Bone marrow (tissue), 2 donors: ENCODE data around the gene PPP1R15B.

ENCODE experiments used
- DNase-seq, 2 donors: peaks; one replicate each; lab custom pipeline; 2025; lab: John Stamatoyannopoulos, UW

PPP1R15B gene

GRCh38 chr1:204420039-204421004 is 8.7 kb upstream of the PPP1R15B start:
- no peak for DNase-seq

GRCh38 chr1:204419064-204419403 is 7.4 kb upstream of the PPP1R15B start:
- no peak for DNase-seq

- no peak for DNase-seq
These were observed 6.8 kb upstream of the PPP1R15B start for GRCh38 chr1:204418174-204419063.

GRCh38 chr1:204417074-204417997 is 5.7 kb upstream of the PPP1R15B start:
- DNase-seq = peak; percentile 14 to 82

GRCh38 chr1:204416589-204417073 is 5.0 kb upstream of the PPP1R15B start:
- DNase-seq = no peak

GRCh38 chr1:204415351-204415750 is 3.7 kb upstream of the PPP1R15B start:
- DNase-seq = no peak

- DNase-seq = no peak
These were observed 2.4 kb upstream of the PPP1R15B start for GRCh38 chr1:204414016-204414415.

GRCh38 chr1:204413170-204413535 is 1.5 kb upstream of the PPP1R15B start:
- DNase-seq = no peak

- peak in 1 of 2 donors; percentile 57 for DNase-seq
These were observed 748 bp downstream of the PPP1R15B start for GRCh38 chr1:204410688-204411450.

- DNase-seq = no peak
These were observed 1.6 kb downstream of the PPP1R15B start for GRCh38 chr1:204409836-204410687.

- DNase-seq = no peak
These were observed 2.5 kb downstream of the PPP1R15B start for GRCh38 chr1:204409123-204409522.

GRCh38 chr1:204408602-204409001 is 3.0 kb downstream of the PPP1R15B start:
- no peak for DNase-seq

- DNase-seq = no peak
These were observed 3.5 kb downstream of the PPP1R15B start for GRCh38 chr1:204408074-204408507.

GRCh38 chr1:204407295-204407971 is 4.2 kb downstream of the PPP1R15B start:
- DNase-seq = no peak

GRCh38 chr1:204406621-204407020 is 5.0 kb downstream of the PPP1R15B start:
- DNase-seq = no peak

- no peak for DNase-seq
These were observed 5.6 kb downstream of the PPP1R15B start for GRCh38 chr1:204405988-204406387.

GRCh38 chr1:204404629-204405028 is 7.0 kb downstream of the PPP1R15B start:
- no peak for DNase-seq

GRCh38 chr1:204402391-204402790 is 9.2 kb downstream of the PPP1R15B start:
- no peak for DNase-seq

GRCh38 chr1:204401730-204402129 is 9.9 kb downstream of the PPP1R15B start:
- no peak for DNase-seq
